GM21786 (cell line): ENCODE results near the gene MMP10.
"Not testable (repeated sequence)": the region's sequence is repeated elsewhere in the genome, so short reads cannot be mapped to it uniquely, and the experiment has no call there.

ENCODE experiments used
- ATAC-seq: cut with Tn5 transposase; IDR thresholded peaks from one replicate; pipeline ENCODE4 v1.9.1; 2021; ENCODE audit not compliant: unreplicated experiment

The MMP10 gene

GRCh38 chr11:102783720-102784119, 3.3 kb upstream of the MMP10 start:
- ATAC-seq: no peak

- ATAC-seq: no peak
These were observed 2.6 kb upstream of the MMP10 start for GRCh38 chr11:102783016-102783415.

DNA sequence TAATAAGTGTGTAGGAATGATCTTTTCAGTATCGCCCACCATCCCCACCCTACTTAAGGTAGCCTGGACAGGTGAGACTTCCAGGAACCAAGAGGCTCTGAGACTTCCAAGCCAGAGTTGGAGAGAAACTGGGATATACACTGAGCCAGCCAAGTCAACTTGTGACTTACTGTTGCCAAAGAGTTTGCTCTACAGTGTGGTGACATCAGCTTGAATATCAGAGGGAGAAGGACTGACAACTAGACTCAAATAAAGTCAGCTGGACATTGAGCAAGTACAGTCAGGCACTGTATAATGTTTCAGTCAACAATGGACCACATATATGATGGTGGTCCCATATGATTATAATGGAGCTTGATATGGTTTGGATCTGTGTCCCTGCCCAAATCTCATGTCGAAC, 1.2 kb upstream of the MMP10 start:
- ATAC-seq: no peak

- no peak for ATAC-seq
These were observed 4.0 kb downstream of the MMP10 start for GRCh38 chr11:102776454-102776853.

DNA sequence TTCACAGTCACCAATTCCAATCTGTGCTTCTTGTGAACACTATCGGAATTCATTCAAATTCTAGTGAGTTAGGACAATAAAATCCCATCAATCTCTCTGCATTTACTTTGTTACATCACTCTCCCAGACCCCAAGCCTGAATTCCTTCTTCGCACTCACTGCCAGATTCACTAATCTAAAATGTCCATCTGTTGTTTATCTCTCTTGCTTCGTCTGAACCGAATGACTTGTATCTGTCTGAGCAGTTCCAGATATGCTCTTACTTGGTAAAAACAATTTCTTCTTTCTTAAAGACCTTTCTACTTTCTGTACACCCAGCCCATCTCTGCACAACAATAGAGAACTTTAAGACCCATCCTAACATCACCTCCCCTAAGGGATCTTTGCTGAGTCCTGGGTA, 7.0 kb downstream of the MMP10 start:
- ATAC-seq: no peak

GRCh38 chr11:102771351-102771750, 9.1 kb downstream of the MMP10 start:
- ATAC-seq: no peak

DNA sequence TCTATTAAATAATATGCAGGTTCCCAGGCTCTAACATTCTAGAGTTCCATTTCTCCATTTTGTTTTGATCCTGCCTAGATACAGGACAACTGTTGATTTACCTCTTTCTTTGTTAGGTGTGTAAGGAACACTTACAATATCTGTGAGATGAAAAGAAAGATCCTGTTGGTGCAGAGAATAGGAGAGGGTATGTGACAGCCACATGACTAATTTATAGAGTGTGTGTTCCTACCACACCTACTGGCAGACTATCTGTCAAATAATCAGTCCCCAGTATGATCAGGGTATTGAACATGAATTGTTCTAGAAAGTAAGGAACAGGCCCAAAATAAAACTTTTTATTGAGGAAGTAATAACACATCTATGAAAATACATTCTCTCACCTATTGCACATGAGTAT, 10.2 kb downstream of the MMP10 start:
- ATAC-seq: no peak

DNA sequence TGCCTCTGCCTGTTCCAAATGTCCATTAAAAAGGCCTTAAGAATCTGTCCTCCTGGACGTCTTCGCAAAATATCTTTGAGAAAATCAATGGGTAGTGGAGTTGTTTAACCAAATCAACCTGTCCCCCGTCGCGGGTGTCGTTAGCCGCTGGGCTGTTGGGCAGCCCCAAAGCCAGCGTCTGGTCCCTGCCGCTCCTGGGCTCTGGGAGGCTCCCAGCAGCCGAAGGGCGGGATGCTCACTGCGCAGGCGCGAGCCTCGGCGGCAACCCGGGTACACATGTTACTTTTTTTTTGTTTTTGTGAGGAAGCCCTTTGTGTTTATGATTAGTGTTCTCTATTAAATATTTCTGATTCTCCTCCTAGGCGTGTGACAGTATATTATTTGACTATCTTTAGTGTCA, 12.6 kb downstream of the MMP10 start:
- ATAC-seq: no peak

- ATAC-seq: no peak
These were observed 17.0 kb downstream of the MMP10 start for GRCh38 chr11:102763440-102763839.

DNA sequence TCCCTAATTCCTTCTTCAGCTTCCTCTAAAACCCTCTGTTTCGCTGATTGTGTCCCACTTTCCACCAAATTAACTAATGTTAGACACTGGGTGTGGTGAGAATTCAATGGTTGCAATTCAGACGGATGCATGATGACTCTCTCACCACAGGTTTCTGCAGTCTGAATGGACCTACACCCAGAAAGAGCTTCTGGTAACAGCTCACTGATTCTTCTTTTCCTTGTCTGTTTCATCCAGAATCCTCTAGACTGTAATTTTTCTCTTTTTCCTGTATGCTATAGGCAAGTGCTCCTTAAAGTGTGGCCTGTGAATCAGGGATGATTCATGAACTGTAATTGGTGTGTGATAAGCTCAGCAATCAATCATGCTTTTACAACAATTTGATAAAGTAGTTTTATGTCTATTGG, 18.1 kb downstream of the MMP10 start:
- no peak for ATAC-seq

DNA sequence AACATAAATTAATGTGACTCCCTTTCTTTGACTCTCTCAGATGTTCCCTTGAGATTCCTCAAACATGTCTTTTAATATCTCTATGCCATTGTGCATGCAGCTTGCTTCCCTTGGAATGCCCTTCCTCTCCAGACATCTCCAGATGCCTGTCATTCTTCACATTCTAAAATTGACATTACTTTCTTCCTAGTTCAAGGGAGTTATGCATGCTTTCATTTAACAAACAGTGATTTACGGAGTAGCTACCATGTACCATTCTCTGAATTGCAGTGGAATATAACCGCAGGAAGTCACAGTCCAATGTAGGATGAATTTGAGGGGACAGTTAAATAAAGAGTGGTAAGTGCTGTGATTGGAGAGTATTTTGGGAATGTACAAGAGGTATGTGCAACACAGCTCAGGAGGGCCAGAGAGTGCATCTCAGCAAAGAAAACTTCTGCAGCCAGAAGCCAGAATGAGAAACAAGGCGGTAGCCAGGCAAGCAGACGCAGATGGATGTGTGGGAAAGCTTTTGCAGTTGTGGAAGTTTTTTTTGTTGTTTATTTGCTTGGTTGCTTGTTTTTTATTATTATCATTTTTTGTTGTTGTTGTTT, 18.7 kb downstream of the MMP10 start:
- no peak for ATAC-seq

- ATAC-seq: no peak
These were observed 19.9 kb downstream of the MMP10 start for GRCh38 chr11:102760344-102761035.

GRCh38 chr11:102757823-102758549, 22.4 kb downstream of the MMP10 start:
- no peak for ATAC-seq

DNA sequence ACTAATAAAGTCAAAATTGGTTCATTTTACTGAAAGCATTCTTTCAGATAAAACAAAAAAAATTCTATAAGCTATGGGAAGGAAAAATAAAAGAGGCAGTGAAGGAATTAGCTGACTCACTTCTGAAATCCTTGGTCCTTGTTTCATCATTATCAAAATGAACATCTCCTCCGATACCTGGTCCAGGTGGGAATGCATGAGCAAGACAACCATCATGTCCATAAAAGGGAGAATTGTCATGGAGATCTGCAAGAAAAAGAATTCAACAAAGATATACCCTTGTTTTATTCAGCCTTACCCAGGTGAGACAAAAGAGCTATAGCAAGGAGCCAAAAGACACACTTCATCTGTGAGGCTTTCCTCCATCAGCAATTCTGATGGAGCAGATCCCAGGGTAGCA, 27.2 kb downstream of the MMP10 start:
- no peak for ATAC-seq

- no peak for ATAC-seq
These were observed 28.8 kb downstream of the MMP10 start for GRCh38 chr11:102751673-102752072.

GRCh38 chr11:102749101-102749722, 31.2 kb downstream of the MMP10 start:
- no peak for ATAC-seq

- not testable (repeated sequence) for ATAC-seq
These were observed 33.5 kb downstream of the MMP10 start for GRCh38 chr11:102746746-102747578.

- no peak for ATAC-seq
These were observed 45.8 kb downstream of the MMP10 start for GRCh38 chr11:102734650-102735049.

DNA sequence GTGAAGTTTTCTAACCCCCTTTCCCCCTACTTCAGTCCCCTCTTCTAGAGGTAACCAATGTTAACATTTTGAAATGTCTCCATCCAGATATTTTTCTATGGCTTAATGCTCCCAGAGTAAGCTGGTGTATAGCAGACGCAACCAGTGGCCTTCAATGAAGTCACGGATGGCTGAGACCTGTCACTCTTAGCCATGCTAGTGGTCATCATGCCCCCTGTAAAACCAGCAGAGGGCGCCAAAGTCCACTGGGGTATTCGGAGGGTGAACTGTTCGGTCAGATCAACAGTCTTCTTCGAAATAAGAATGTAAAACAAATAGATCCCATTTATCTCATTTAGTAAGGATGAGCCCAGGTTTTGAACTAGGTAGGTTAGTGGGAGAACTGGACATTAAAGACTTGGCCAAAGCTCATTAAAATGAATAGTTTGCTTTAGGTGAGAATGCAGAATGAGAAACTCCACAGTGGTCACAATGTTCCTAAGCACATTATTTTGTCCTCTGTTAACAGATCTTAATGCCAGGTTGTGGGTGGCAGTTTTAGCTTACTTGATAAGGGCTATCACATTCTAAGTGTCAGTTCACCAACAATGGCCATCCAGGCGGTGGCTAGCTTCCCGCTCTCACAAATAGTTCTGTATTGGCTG, 47.1 kb downstream of the MMP10 start:
- peak; percentile 93 for ATAC-seq

DNA sequence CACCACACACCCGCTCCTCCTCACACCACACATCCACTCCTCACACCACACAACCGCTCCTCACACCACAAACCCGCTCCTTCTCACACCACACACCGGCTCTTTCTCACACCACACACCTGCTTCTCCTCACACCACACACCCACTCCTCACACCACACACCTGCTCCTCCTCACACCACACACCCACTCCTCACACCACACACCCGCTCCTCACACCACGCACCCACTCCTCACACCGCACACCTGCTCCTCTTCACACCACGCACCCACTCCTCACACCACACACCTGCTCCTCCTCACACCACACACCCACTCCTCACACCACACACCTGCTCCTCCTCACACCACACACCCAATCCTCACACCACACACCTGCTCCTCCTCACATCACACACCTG, 49.5 kb downstream of the MMP10 start:
- not testable (repeated sequence) for ATAC-seq
